NCI-H1436 (cell line): ENCODE data around the gene CARD14.
"Not testable (repeated sequence)": the region's sequence is repeated elsewhere in the genome, so short reads cannot be mapped to it uniquely, and the experiment has no call there.

Experiments used
- DNase-seq: peaks from one replicate; lab custom pipeline; 2025; lab: John Stamatoyannopoulos, UW

The CARD14 gene

DNA sequence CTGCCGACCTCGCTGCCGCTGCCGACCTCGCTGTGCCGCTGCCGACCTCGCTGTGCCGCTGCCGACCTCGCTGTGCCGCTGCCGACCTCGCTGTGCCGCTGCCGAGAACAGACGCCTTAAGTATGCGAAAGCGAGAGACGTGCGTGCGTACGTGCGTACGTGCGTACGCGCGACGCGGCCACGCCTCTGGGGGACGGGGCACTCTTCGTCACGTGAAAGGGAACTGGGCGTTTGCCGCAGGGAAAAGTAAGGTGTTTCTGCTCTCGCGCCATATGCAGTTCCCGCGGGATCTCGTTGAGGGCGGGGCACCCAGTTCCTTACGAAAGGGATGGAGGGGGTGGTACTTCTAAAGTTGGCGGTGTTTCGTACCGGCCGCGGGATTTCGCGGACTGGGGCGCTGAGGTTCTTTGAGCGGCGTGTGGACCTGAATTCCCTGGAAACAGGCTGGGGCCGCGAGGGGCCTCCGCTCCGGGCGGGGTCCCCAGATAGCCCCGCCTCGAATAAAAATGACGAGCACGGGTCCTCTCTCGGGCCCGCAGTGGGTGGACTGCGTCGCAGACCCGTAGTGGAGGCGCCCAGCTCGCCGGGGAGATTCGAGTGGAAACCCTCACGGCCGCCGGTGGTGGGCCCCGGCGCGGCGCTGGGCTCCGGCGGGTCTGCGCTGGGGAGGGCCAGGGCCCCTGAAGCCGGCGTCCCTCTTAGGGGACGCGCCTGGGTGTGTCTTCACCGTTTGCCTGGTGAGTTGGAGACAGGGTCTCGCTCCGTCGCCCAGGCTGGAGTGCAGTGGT is 22.6 kb upstream of the CARD14 start, which contains the start of gene EIF4A3:
Gene EIF4A3 (minus strand): TSS at position 94 of the 788 bp plus-strand sequence. CDS start 167 bp downstream, outside the sequence.
- DNase-seq = peak; percentile 100

DNA sequence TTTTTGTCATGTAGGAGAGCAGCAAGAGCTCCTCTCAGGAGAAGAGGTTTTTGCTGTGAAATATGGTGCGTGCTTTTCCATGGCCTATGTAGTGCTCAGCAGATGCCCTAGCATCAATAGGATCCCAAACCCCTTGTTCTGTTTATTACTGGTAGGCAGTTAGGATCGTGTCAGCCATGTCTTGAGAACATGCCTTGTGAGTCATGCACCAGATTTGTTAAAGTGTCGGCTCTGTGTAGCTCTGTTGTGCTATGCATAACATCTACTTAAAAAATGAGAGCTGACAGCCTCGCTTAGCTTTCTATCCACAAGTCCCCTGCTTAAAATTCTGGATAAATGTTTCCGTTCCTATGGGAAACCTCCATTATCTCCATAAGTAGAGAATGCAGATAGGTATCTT is 18.5 kb upstream of the CARD14 start:
- no peak for DNase-seq

DNA sequence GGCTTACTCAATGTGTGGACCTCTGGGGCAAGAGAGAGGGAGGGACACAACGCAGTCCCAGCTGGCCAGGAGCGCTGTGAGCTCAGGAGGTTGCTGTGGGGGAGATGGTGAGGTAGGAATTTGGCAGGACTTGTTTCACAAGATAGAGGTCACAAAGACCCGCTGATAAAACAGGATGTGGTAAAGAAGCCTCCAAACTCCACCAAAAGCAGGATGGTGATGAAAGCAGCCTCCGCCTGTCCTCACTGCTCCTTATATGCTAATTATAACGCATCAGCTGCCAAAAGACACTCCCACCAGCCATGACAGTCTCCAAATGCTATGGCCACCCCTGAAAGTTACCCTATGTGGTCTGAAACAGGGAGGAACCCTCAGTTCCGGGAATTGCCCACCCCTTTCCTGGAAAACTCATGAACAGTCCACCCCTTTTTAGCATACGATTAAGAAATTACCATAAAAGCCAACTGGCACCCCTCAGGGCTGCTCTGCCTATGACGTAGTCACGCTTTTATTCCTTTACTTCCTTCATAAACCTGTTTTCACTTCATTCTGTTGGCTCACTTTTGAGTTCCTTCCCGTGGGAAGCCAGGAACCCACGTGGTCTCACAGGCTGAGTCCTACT is 17.6 kb upstream of the CARD14 start:
- DNase-seq = no peak

DNA sequence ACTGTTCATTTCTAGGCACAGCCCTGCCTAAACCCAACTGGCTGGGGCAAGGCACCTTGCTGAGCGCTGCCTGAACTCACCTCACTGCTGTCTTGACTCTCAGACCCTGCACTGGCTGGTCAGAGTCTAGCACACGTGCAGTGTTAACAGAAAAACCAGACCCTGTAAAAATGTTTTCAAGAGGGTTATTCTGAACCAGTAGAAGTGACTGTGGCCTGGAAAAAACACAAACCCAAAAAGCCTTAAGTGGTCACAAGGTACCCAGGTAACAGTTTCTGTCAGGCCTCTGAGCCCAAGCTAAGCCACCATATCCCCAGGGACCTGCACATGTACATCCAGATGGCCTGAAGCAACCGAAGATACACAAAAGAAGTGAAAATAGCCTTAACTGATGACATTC is 16.8 kb upstream of the CARD14 start:
- DNase-seq = no peak

DNA sequence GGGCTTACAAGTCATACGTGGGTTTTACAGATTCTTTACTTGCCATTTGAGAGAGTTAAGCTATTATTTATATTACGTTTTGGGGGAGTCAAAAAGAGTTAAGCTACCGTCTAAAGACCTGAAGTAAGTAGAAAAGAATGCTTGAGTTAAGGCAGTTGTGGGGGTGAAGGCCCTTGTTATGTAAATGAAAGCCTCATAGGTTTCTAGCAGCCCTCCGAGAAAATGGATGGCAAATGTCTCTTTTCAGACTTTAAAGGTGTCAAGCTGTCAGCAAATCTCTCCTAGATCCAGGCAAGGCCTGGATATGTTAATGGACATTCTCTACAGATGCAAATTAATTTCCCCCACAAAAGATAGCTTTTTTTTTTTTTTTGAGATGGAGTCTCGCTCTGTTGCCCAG is 15.7 kb upstream of the CARD14 start:
- DNase-seq = no peak

DNA sequence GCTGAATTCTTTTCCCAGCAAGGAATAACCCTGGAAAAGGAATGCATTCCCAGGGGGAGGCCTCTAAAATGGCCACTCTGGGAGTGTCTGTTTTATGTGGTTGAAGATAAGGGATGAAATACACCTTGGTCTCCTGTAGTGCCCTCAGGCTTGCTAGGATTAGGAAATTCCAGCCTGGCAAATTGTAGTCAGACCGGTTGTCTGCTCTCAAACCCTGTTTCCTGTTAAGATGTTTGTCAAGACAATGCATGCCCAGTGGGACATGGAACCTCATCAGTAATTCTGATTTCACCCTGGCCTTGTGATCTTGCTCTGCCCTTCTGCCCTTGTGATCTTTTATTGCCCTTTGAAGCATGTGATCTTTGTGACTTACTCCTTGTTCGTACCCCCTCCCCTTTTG is 14.2 kb upstream of the CARD14 start:
- not testable (repeated sequence) for DNase-seq

DNA sequence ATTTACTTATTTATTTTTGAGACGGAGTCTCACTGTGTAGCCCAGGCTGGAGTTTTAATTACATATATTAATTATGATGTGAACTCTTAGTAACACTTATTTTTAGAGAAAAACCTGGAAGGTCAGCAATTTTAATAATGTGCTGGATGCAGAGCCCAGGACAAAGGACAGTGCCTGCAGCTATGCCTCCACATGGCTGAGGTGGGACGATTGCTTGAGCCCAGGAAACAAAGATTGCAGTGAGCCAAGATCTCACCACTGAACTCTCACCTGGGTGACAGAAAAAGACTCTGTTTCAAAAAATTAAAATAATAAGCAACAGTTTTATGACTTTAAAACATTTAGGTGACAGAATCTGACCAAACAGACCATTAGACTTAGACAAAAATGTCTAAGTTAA is 11.0 kb upstream of the CARD14 start:
- DNase-seq = no peak

DNA sequence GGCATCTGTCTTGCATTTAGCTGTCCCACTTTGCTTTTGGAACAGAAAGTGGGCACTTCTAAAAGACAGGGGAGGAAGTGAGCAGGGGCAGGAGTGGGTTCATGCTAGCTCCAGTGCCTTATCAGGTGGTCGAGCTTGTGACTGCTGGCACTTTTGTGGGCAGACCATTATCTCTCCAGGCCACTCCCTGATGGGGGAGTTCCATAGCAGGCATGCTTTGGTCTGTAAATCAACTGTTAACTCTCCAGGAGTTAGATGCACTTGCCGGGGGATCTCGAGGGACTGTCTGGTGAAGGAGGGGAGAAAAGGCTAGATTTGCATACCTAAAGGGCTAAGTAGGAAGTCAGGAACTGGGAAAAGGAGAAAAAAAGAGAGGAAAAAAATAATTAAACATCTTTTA is 9.3 kb upstream of the CARD14 start:
- no peak for DNase-seq

DNA sequence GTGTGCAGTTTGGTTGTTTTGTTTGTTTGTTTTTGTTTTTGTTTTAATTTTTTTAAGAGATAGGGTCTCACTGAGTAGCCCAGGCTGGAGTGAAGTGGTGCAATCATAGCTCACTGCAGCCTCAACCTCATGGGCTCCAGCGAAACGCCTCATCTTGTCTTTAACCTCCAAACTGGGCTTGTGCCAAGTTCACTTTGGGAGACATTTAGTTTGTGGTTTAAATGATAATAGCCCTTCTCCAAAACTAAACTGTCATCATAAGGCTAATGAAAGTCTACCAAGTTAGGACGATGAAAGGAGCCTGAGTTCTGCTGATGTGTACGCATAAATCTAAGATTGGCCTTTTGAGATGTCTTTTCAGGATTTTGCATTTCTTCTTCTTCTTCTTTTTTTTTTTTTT is 6.5 kb upstream of the CARD14 start:
- DNase-seq = no peak

DNA sequence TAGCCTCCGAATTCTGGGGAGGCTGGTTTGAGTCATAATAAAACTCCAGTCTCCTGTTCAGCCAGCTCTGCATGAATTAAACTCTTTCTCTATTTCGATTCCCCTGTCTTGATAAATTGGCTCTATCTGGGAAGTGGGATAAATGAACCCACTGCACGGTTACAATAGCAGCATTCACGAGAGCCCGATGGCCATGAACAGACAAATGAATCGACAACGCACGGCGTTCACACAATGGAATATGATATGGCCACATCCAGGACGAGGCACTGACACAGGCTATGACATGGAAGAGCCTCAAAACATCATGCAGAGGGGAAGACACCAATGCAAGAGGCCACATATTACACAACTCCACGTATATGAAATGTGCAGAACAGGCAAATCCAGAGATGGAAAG is 5.6 kb upstream of the CARD14 start:
- DNase-seq = no peak

DNA sequence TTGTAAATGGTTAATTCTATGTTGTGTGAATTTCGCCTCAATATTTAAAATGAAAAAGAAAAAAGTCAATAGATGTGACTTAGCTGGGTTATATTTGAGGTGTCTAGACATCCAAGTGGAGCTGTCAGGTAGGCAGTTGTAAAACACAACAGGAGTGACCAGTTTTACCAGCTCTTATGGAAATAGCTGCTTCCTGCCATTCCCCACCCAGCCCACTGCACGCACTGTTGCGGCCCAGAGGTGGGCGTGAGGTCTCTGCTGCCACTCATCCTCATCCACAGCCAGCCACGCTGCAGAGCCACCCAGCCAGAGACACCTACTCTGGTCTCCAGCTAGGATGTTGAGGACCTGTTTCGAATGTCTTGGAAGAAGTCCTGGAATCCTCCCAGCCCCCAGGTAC is 3.4 kb upstream of the CARD14 start:
- DNase-seq = no peak

DNA sequence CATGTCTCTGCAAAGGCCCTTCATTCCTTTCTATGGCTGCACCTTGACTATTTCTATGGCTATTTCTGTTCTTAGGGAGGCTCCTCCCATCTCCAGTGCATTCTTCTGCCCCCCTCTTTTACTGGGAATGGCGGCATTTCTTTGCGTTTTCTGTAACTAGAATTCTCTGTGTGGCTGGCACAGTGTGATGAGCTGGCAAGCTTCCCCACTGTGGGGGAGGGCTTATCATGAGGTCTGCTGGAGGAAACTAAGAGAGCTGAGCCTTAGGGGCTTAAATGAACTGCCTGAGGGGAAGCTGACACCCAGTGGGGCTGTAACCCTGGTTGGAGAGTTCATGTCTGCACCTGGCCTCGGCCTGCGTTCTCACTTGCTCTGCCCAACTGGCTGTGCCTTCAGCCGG is 1.5 kb upstream of the CARD14 start:
- no peak for DNase-seq

DNA sequence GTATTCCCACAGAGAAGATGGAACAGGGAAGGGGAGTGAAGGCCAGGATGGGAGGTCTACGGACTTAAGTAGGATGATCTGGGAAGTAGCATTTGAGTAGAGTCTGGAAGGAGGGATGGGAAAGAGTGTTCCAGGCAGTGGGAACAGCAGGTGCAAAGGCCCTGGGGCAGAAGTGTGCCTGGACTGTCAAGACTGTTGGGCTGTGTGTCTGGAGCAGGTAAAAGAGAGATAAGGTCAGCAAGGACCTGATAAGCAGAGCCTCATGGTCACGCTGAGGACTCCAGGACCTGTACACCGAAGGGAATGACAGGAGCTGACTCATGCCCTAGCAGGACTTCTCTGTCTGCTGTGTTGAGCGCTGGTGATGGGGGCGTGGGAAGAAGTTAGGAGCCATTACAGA is 723 bp upstream of the CARD14 start:
- no peak for DNase-seq

DNA sequence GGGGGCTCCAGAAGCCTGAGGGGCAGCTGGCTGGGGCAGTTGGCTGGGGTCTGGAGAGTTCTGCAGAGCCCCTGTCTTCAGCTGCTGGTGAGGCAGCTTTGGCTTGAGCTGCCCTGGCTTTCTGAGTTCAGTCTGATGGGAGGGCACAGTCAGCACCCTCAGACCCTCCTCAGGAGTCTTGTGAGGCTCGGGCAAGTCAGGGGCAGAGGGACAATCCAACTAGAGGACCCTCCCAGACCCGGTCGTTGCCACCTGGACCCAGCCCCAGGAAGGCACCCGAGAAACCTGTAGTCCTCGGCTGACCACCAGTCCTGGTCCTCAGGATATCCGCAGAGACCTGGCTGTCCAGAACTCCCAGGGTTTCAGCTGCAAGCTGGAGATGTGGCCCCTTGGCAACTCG is 1.9 kb downstream of the CARD14 start:
- DNase-seq = no peak

DNA sequence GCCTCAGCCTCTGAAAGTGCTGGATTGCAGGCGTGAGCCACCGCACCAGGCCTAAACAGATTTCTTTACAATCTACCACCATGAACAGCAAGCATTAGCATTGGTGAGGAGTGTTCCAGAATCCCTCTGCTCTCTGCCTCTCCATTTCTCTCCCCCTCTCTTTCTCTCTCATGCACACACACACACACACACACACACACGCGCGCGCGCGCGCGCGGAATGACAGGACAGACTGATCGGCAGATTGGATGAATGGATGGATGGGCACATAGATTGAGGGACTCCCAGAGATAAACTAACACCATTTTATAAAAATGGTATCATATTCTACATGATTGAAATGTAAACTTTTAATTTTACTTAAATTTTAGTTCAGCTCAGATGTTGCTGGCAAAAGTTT is 3.3 kb downstream of the CARD14 start:
- no peak for DNase-seq

DNA sequence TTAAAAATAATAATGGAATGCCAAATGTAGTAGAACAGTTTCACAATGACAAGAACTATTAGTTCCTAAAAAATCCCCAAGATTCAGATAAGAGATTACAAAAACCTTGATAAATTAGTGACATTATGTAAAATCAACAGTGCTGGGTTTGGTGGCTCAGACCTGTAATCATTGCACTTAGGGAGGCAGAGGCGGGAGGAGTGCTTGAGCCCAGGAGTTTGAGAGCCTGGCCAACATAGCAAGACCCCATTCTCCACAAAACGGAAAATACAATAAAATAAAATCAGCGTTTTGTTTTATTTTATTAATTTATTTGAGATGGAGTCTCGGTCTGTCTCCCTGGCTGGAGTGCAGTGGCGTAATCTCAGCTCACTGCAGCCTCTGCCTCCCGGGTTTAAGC is 4.1 kb downstream of the CARD14 start:
- no peak for DNase-seq

DNA sequence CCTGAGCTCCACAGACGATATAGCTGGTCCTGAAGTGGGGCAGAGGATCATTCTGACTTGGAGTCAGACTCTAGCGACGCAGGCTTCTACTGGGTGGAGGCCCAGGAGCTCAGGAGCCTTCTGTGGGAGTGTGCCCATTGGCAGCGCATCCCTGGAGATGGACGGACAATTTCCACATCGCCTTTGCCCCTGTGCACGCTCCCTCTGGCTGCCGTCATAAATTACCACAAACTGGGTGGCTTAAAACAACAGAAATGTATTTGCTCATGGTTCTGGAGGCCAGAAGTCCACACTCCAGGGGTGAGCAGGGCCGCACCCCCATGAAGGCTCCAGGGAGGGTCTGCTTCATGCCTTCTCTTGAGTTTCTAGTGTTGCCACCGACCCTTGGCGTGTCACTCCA is 6.9 kb downstream of the CARD14 start:
- DNase-seq = no peak

DNA sequence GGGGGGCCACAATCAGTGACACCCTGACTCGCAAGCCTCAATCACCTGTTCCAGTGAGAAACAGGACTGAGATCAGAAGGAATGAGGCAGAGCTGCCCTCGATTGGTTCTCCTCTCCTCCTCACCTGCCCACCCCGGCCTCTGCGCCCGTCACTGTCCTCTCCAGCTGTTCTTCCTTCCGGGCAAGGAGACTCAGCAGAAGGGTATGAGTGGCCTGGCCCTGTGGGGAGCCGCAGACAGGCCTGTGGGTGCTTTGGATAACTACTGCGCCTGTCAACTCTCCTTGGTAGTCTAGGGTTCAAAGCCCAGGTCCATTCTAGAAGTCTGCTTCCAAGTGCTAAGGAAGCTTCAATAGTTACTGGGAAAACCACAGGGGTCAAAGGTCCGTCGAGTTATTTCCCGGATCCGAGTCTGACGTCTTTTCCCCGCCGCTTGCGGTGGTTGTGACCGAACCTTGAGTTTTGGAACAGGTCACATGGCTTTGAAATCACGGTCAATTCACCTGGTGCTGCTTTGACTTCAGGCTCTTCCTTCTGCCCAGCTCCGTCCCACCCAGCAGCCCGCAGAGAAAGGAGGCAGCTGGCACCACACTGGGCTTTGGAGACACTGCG is 8.3 kb downstream of the CARD14 start:
- DNase-seq = no peak

DNA sequence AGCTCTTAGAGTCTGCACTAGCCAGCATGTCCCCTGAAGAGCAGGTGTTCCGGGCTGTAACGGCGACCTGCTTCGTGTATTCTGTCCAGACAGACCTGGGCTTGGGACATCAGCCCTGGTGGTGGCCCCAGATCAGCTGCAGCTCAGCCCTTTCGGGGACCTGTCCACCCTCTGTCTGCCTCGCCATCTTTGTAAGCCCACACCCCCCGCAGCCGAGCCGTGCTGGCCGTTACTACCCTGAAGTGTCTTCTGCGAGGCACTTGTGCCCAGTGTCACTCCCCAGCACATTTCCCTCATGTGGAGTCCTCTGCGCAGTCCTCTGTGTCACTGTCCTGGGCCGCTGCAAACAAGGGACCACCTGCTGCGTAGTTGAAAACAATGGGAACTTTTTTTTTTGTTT is 10.4 kb downstream of the CARD14 start:
- DNase-seq = no peak

DNA sequence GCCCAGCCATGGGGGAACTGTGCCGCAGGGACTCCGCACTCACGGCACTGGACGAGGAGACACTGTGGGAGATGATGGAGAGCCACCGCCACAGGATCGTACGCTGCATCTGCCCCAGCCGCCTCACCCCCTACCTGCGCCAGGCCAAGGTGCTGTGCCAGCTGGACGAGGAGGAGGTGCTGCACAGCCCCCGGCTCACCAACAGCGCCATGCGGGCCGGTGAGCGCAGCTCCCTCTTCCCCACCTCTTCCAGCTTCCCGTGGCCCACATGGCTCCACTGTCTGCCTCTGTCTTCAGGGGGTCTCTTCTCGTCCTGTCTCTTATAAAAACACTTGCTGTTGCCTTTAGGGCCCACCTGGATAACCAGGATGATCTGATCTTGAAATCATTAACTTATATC is 11.6 kb downstream of the CARD14 start:
- no peak for DNase-seq

DNA sequence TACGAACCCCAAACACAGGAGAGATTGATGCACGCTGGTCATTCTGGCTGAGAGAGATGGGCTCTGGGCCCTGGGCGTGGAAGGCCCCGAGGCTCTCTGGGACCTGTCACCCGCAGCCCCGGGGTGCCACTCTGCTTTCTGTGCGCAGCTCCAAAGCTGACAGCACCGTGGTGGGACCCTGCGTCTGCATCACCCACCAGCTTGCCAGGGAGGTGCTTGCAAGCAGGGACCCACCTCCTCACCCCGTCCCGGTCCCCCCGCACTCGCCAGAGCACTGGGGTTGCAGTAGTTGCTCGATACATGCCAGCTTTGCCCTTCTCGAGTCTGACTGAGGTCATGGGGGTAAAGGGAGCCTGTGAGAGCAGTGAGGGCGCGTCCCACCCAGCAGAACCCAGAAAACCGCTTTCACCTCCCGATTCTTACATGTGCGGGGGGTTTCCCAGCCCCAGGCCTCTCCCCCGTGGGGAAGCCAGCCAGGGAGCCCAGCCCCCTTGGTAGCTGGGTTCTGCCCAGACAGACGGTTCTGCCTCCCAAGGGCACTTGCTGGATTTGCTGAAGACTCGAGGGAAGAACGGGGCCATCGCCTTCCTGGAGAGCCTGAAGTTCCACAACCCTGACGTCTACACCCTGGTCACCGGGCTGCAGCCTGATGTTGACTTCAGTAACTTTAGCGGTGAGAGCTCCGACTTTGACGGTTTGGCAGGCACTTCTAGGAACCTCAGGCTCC is 12.5 kb downstream of the CARD14 start:
- no peak for DNase-seq

DNA sequence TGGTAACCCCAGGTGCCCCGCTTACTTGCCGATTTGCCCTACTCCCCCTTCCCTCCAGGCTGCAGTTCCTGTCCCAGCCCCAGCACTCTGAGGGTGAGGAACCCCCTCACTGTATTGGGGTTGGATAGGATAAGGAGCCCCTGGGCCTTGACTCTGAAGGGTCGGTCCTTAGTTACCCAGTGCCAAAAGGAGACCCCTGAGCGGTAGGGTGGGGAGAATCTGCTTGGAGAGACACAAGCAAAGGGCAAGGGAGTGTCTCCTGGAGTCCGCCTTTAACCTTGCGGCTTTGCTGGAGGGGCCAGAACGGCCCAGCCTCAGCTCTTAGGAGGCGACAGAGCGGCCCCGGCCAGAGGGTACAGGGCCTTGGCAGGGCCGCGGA is 13.0 kb downstream of the CARD14 start:
- DNase-seq = no peak
